SU-DHL-6 (cell line): ENCODE data around the gene GYPC.

Experiments used
- EZH2phosphoT487 ChIP-seq: fragments of 200-600 bp; sonication (generic), shearing (Covaris generic); conservative IDR thresholded peaks from 2 replicates; pipeline ENCODE4 v1.6.1; 2018; ENCODE audit warnings: mild to moderate bottlenecking, antibody characterized with exemption, low read length, moderate library complexity, mixed read lengths
- TF ChIP-seq, protein P1 (sequence below): fragments of 200-600 bp; sonication (generic); IDR thresholded peaks from one replicate; pipeline ENCODE4 v1.5.1; 2017; ENCODE audit warnings: antibody characterized with exemption, mild to moderate bottlenecking, low read length, moderate library complexity; ENCODE audit not compliant: insufficient read depth, poor library complexity, severe bottlenecking

- TF ChIP-seq, protein P1, sequence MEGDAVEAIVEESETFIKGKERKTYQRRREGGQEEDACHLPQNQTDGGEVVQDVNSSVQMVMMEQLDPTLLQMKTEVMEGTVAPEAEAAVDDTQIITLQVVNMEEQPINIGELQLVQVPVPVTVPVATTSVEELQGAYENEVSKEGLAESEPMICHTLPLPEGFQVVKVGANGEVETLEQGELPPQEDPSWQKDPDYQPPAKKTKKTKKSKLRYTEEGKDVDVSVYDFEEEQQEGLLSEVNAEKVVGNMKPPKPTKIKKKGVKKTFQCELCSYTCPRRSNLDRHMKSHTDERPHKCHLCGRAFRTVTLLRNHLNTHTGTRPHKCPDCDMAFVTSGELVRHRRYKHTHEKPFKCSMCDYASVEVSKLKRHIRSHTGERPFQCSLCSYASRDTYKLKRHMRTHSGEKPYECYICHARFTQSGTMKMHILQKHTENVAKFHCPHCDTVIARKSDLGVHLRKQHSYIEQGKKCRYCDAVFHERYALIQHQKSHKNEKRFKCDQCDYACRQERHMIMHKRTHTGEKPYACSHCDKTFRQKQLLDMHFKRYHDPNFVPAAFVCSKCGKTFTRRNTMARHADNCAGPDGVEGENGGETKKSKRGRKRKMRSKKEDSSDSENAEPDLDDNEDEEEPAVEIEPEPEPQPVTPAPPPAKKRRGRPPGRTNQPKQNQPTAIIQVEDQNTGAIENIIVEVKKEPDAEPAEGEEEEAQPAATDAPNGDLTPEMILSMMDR = no peak
- TF ChIP-seq EZH2phosphoT487 = no peak
Observed at GRCh38 chr2:126669772-126670171, 13.8 kb downstream of the GYPC start.
